Left hindlimb (tissue), 1 donor: ENCODE data around the gene TMA7B.
"Not testable (repeated sequence)": the region's sequence is repeated elsewhere in the genome, so short reads cannot be mapped to it uniquely, and the experiment has no call there.

ENCODE experiments used
- DNase-seq: peaks from one replicate; pipeline ENCODE4 v3.0.0-alpha.2; 2018

Gene TMA7B

GRCh38 chr22:39988386-39989114 lies 28.4 kb downstream of the TMA7B start:
- no peak for DNase-seq

- no peak for DNase-seq
Measured at GRCh38 chr22:39989633-39990032, 29.4 kb downstream of the TMA7B start.

GRCh38 chr22:39990686-39991085 lies 30.5 kb downstream of the TMA7B start:
- no peak for DNase-seq

GRCh38 chr22:39991159-39991860 lies 31.1 kb downstream of the TMA7B start:
- DNase-seq = no peak

GRCh38 chr22:39992088-39992826 lies 32.1 kb downstream of the TMA7B start:
- no peak for DNase-seq

- DNase-seq = not testable (repeated sequence)
Measured at GRCh38 chr22:39992894-39993293, 32.7 kb downstream of the TMA7B start.

- DNase-seq = no peak
Measured at GRCh38 chr22:39994041-39994565, 33.9 kb downstream of the TMA7B start.

GRCh38 chr22:39994566-39995392 lies 34.6 kb downstream of the TMA7B start, which contains the start of gene FAM83F:
FAM83F (plus strand) TSS chr22:39994954; CDS start chr22:39995043, 89 bp downstream.
- DNase-seq = no peak

GRCh38 chr22:39995393-39996252 lies 35.4 kb downstream of the TMA7B start:
- DNase-seq = no peak

GRCh38 chr22:39996732-39997131 lies 36.5 kb downstream of the TMA7B start:
- no peak for DNase-seq

- no peak for DNase-seq
Measured at GRCh38 chr22:39997421-39997820, 37.2 kb downstream of the TMA7B start.

- no peak for DNase-seq
Measured at GRCh38 chr22:39997939-39998726, 37.9 kb downstream of the TMA7B start.

GRCh38 chr22:39999144-39999757 lies 39.1 kb downstream of the TMA7B start:
- DNase-seq = no peak

- DNase-seq = no peak
Measured at GRCh38 chr22:40000171-40000570, 40.0 kb downstream of the TMA7B start.

- no peak for DNase-seq
Measured at GRCh38 chr22:40001106-40001505, 40.9 kb downstream of the TMA7B start.

- DNase-seq = no peak
Measured at GRCh38 chr22:40001800-40002577, 41.8 kb downstream of the TMA7B start.

- DNase-seq = no peak
Measured at GRCh38 chr22:40002935-40003715, 42.9 kb downstream of the TMA7B start.

GRCh38 chr22:40004836-40005235 lies 44.6 kb downstream of the TMA7B start:
- DNase-seq = no peak
